GM23338 (cell line): ENCODE data around the gene BRI3BP. TPM values are rescaled to one million over a fixed set of nuclear protein-coding genes. Genes with fewer than 3 reads are reported as not detected.

Experiments used
- ATAC-seq: fragments of 200-7000 bp; cut with Tn5 transposase; 3 replicates; pipeline ENCODE4 v1.9.1; 2020
- DNase-seq: peaks from one replicate; pipeline ENCODE4 v3.0.0-alpha.2; 2015; ENCODE audit warnings: low spot score
- H2AFZ ChIP-seq: fragments of 200-600 bp; sonication (generic); 2 replicates; pipeline ENCODE4 v1.8.0; 2016; ENCODE audit warnings: antibody characterized with exemption, mild to moderate bottlenecking, moderate library complexity
- H3F3A ChIP-seq: fragments of 200-600 bp; sonication (generic); replicated peaks from 2 replicates; pipeline ENCODE4 v1.8.0; 2017; ENCODE audit warnings: antibody characterized with exemption, mixed run types, low read depth
- H3K27ac ChIP-seq: fragments of 200-600 bp; sonication (generic); 2 replicates; pipeline ENCODE4 v1.6.1; 2016; ENCODE audit warnings: low read depth
- H3K27me3 ChIP-seq: fragments of 200-600 bp; sonication (generic); 2 replicates; pipeline ENCODE4 v1.8.0; 2016; ENCODE audit warnings: mild to moderate bottlenecking, mixed run types, moderate library complexity; ENCODE audit not compliant: insufficient read depth
- H3K36me3 ChIP-seq: fragments of 200-600 bp; sonication (generic); 2 replicates; pipeline ENCODE4 v1.8.0; 2016; ENCODE audit warnings: mild to moderate bottlenecking; ENCODE audit not compliant: insufficient read depth
- H3K4me1 ChIP-seq: fragments of 200-600 bp; sonication (generic); 2 replicates; pipeline ENCODE4 v1.8.0; 2016; ENCODE audit warnings: mild to moderate bottlenecking, moderate library complexity; ENCODE audit not compliant: insufficient read depth
- H3K4me2 ChIP-seq: fragments of 200-600 bp; sonication (generic); 2 replicates; pipeline ENCODE4 v1.7.1; 2017; ENCODE audit warnings: mixed run types
- H3K4me3 ChIP-seq: fragments of 200-600 bp; sonication (generic); 2 replicates; pipeline ENCODE4 v1.6.1; 2016; ENCODE audit warnings: mixed run types
- H3K79me2 ChIP-seq: fragments of 200-600 bp; sonication (generic); replicated peaks from 2 replicates; pipeline ENCODE4 v1.8.0; 2017; ENCODE audit warnings: mild to moderate bottlenecking; ENCODE audit not compliant: insufficient read depth
- H3K9me2 ChIP-seq: fragments of 200-600 bp; sonication (generic); 2 replicates; pipeline ENCODE4 v1.8.0; 2017; ENCODE audit not compliant: insufficient read depth
- H4K20me1 ChIP-seq: fragments of 200-600 bp; sonication (generic); replicated peaks from 2 replicates; pipeline ENCODE4 v1.8.0; 2017; ENCODE audit warnings: mild to moderate bottlenecking; ENCODE audit not compliant: insufficient read depth
- H3K27ac Mint-ChIP-seq: 2 replicates; pipeline ENCODE4 v1.8.0; 2020; ENCODE audit warnings: inconsistent platforms, mild to moderate bottlenecking, moderate library complexity, mixed read lengths
- H3K27me3 Mint-ChIP-seq: 3 replicates; pipeline ENCODE4 v1.8.0; 2022; ENCODE audit warnings: low read depth, mild to moderate bottlenecking, moderate library complexity, mixed read lengths, inconsistent platforms; ENCODE audit not compliant: insufficient read depth, poor library complexity
- H3K36me3 Mint-ChIP-seq: 3 replicates; pipeline ENCODE4 v1.8.0; 2021; ENCODE audit warnings: low read depth, mild to moderate bottlenecking, inconsistent platforms, moderate library complexity, mixed read lengths
- H3K4me1 Mint-ChIP-seq: 3 replicates; pipeline ENCODE4 v1.8.0; 2020; ENCODE audit warnings: mild to moderate bottlenecking, inconsistent platforms, mixed read lengths
- H3K4me3 Mint-ChIP-seq: 3 replicates; pipeline ENCODE4 v1.8.0; 2021; ENCODE audit warnings: moderate library complexity, mild to moderate bottlenecking, inconsistent platforms, mixed read lengths
- H3K9me3 Mint-ChIP-seq: 3 replicates; pipeline ENCODE4 v1.8.0; 2020; ENCODE audit warnings: moderate library complexity, mild to moderate bottlenecking, inconsistent platforms, mixed read lengths
- CREB1 ChIP-seq: fragments of 250-450 bp; sonication (Bioruptor Pico); IDR thresholded peaks from 2 replicates; pipeline ENCODE4 v1.5.0; 2020; ENCODE audit warnings: low read depth, mild to moderate bottlenecking, moderate library complexity
- ETS1 ChIP-seq: IDR thresholded peaks from 2 replicates; pipeline ENCODE4 v1.6.1; 2016; ENCODE audit warnings: antibody characterized with exemption
- EZH2 ChIP-seq: fragments of 200-600 bp; sonication (generic); IDR thresholded peaks from one replicate; pipeline ENCODE4 v1.8.0; 2017; ENCODE audit warnings: antibody characterized with exemption, mild to moderate bottlenecking, low read depth; ENCODE audit not compliant: unreplicated experiment
- EZH2phosphoT487 ChIP-seq: fragments of 200-600 bp; sonication (generic); IDR thresholded peaks from one replicate; pipeline ENCODE4 v1.8.1; 2018; ENCODE audit warnings: antibody characterized with exemption; ENCODE audit not compliant: unreplicated experiment
- JUNB ChIP-seq: IDR thresholded peaks from one replicate; pipeline ENCODE4 v1.6.1; 2016; ENCODE audit warnings: antibody characterized with exemption; ENCODE audit not compliant: unreplicated experiment
- NANOG ChIP-seq: IDR thresholded peaks from 2 replicates; pipeline ENCODE4 v1.6.1; 2016; ENCODE audit warnings: antibody characterized with exemption, borderline replicate concordance
- POLR2AphosphoS5 ChIP-seq: IDR thresholded peaks from 2 replicates; pipeline ENCODE4 v1.6.1; 2016; ENCODE audit warnings: antibody characterized with exemption, low read depth
- STAT1 ChIP-seq: IDR thresholded peaks from one replicate; pipeline ENCODE4 v1.6.1; 2016; ENCODE audit warnings: antibody characterized with exemption; ENCODE audit not compliant: unreplicated experiment
- ZNF114 ChIP-seq: fragments of 250-450 bp; sonication (Bioruptor Pico); IDR thresholded peaks from 2 replicates; pipeline ENCODE4 v1.5.0; 2020; ENCODE audit warnings: mild to moderate bottlenecking, moderate library complexity
- ZNF331 ChIP-seq: fragments of 250-450 bp; sonication (Bioruptor Pico); IDR thresholded peaks from 2 replicates; pipeline ENCODE4 v1.5.0; 2020; ENCODE audit warnings: low read depth, mild to moderate bottlenecking, moderate library complexity
- ZNF462 ChIP-seq: fragments of 250-450 bp; sonication (Bioruptor Pico); IDR thresholded peaks from 2 replicates; pipeline ENCODE4 v1.5.0; 2020; ENCODE audit warnings: mild to moderate bottlenecking, moderate library complexity
- polyA plus RNA-seq: library from polyadenylated mRNA; unstranded; fragments of >200 nt; fragmentation: Nextera tagmentation; extraction: Ambion mirVana; gene quantifications from 2 replicates; pipeline ENCODE4 v1.2.1, GENCODE V29; 2016
- total RNA-seq: library from RNA; depleted of rRNA; stranded (reverse); fragments of >200 nt; shearing (Covaris generic); gene quantifications from 2 replicates; pipeline ENCODE4 v1.2.3, GENCODE V29; 2014
- TF ChIP-seq, protein P1 (sequence below), 2 experiments: fragments of 200-600 bp in 1 of 2; sonication (generic) in 1 of 2; conservative IDR thresholded peaks; 2 replicates each; pipeline versions ENCODE4 v1.5.1 to v1.6.1; 2016 to 2017; ENCODE audit warnings: antibody characterized with exemption in 2 of 2, low read depth in 2 of 2, mild to moderate bottlenecking in 2 of 2, moderate library complexity in 1 of 2
- TF ChIP-seq, protein P2 (sequence below): IDR thresholded peaks from one replicate; pipeline ENCODE4 v1.6.1; 2018; ENCODE audit warnings: antibody characterized with exemption; ENCODE audit not compliant: unreplicated experiment

BRI3BP gene
- total and polyA plus RNA-seq, 2 experiments from 2014 or later: 5.8 to 10.7 TPM

DNA sequence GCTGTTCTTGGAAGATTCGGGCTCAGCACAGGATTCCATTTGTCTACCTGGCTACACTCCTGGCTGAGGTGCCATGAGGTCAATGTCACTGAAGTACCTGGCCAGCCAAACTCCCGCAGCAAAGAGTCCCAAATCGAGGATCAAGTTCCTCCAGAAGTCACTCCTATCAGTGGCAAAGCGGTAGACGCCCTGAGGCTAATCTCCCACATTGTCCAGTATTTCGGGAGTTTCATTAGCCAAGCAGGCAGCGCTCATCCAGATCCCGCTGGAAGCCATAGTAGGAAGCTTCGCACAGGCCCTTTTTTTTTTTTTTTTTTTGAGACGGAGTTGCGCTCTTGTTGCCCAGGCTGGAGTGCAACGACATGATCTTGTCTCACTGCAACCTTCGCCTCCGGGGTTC lies 62.9 kb downstream of the BRI3BP start:
- Histone ChIP-seq H3K4me3 (no peak overlapping the region), H3K36me3 (peaks cover 7% of the 10 kb centered on the region), H3F3A (no peaks in the 10 kb centered on the region), H3K9me2 (no peaks in the 10 kb centered on the region), H4K20me1 (no peaks in the 10 kb centered on the region), H3K27ac (no peak overlapping the region), H3K4me1 (peaks cover under 1% of the 10 kb centered on the region; the same call in 1 of the 2 replicates), H3K27me3 (no peaks in the 10 kb centered on the region), H2AFZ (peak overlapping the region; percentile 47; the same call in 1 of the 2 replicates), H3K79me2 (no peaks in the 10 kb centered on the region), H3K4me2 (no peak overlapping the region)
- H3K9me3 Mint-ChIP-seq: peaks cover 29% of the 10 kb centered on the region
- ATAC-seq: no peak
- TF ChIP-seq NANOG (no peak), STAT1 (no peak), EZH2 (no peak), ETS1 (no peak), POLR2AphosphoS5 (no peak), ZNF114 (CRISPR knock-in tag) (no peak), JUNB (no peak), CREB1 (no peak), ZNF331 (CRISPR knock-in tag) (no peak), ZNF462 (CRISPR knock-in tag) (no peak), EZH2phosphoT487 (no peak)
- TF ChIP-seq, protein P1, sequence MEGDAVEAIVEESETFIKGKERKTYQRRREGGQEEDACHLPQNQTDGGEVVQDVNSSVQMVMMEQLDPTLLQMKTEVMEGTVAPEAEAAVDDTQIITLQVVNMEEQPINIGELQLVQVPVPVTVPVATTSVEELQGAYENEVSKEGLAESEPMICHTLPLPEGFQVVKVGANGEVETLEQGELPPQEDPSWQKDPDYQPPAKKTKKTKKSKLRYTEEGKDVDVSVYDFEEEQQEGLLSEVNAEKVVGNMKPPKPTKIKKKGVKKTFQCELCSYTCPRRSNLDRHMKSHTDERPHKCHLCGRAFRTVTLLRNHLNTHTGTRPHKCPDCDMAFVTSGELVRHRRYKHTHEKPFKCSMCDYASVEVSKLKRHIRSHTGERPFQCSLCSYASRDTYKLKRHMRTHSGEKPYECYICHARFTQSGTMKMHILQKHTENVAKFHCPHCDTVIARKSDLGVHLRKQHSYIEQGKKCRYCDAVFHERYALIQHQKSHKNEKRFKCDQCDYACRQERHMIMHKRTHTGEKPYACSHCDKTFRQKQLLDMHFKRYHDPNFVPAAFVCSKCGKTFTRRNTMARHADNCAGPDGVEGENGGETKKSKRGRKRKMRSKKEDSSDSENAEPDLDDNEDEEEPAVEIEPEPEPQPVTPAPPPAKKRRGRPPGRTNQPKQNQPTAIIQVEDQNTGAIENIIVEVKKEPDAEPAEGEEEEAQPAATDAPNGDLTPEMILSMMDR (conservative IDR thresholded peaks at IDR 0.05; ENCODE audit: low read depth in 2 of 2): no peak
- TF ChIP-seq, protein P2, sequence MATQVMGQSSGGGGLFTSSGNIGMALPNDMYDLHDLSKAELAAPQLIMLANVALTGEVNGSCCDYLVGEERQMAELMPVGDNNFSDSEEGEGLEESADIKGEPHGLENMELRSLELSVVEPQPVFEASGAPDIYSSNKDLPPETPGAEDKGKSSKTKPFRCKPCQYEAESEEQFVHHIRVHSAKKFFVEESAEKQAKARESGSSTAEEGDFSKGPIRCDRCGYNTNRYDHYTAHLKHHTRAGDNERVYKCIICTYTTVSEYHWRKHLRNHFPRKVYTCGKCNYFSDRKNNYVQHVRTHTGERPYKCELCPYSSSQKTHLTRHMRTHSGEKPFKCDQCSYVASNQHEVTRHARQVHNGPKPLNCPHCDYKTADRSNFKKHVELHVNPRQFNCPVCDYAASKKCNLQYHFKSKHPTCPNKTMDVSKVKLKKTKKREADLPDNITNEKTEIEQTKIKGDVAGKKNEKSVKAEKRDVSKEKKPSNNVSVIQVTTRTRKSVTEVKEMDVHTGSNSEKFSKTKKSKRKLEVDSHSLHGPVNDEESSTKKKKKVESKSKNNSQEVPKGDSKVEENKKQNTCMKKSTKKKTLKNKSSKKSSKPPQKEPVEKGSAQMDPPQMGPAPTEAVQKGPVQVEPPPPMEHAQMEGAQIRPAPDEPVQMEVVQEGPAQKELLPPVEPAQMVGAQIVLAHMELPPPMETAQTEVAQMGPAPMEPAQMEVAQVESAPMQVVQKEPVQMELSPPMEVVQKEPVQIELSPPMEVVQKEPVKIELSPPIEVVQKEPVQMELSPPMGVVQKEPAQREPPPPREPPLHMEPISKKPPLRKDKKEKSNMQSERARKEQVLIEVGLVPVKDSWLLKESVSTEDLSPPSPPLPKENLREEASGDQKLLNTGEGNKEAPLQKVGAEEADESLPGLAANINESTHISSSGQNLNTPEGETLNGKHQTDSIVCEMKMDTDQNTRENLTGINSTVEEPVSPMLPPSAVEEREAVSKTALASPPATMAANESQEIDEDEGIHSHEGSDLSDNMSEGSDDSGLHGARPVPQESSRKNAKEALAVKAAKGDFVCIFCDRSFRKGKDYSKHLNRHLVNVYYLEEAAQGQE: no peak
- no peak for DNase-seq
- H3K36me3 Mint-ChIP-seq: peaks cover 22% of the 10 kb centered on the region; the same call in 2 of the 3 replicates
- no peak overlapping the region for H3K4me3 Mint-ChIP-seq
- H3K4me1 Mint-ChIP-seq: peaks cover 6% of the 10 kb centered on the region; the same call in 2 of the 3 replicates
- no peak overlapping the region for H3K27ac Mint-ChIP-seq
- H3K27me3 Mint-ChIP-seq: peaks cover 11% of the 10 kb centered on the region
